Measurements from ENCODE around the gene TPST2. TPM values are rescaled to one million over a fixed set of nuclear protein-coding genes. Genes with fewer than 3 reads are reported as not detected.

TPST2 gene
- total RNA-seq, 3 donors from 2014 or later = 32.5 to 45.4 (median 38.8) TPM

Other genes starting within 250 kb of the TPST2 start
- gene ASPHD2, start 160.9 kb downstream of the TPST2 start, total RNA-seq = 10 to 100 TPM in 1 of 3 donors, 1 to 10 TPM in 2; 8.2 to 10.4 (median 8.9) TPM
- 10 to 100 TPM; 30.8 to 34.1 (median 33.8) TPM for gene HPS4, start 106.3 kb downstream of the TPST2 start, total RNA-seq
- gene SRRD, start 106.3 kb downstream of the TPST2 start, total RNA-seq = 10 to 100 TPM; 32.5 to 40.4 (median 40.2) TPM
- gene TFIP11, start 77.7 kb downstream of the TPST2 start, total RNA-seq = 10 to 100 TPM; 52.4 to 68.5 (median 61.0) TPM
- not detected for gene CRYBB1, start 27.9 kb upstream of the TPST2 start, total RNA-seq
- gene CRYBA4, start 31.8 kb upstream of the TPST2 start, total RNA-seq = not detected
- 10 to 100 TPM in 1 of 3 donors, 1 to 10 TPM in 2; 3.4 to 11.4 (median 9.8) TPM for gene MIAT, start 67.5 kb upstream of the TPST2 start, total RNA-seq